ENCODE results near the gene OR8K3.

Gene OR8K3

GRCh38 chr11:56314844-56315243 is at the start of gene OR8K3:
Gene OR8K3 (plus strand): TSS chr11:56315144. CDS start chr11:56318307, 3,163 bp downstream.
- DNase-seq: no peak

GRCh38 chr11:56271092-56271491 is 43.9 kb upstream of the OR8K3 start:
- DNase-seq: no peak

GRCh38 chr11:56273854-56274253 is 41.1 kb upstream of the OR8K3 start, which contains the start of gene OR5T1:
Gene OR5T1 (plus strand): TSS chr11:56274154. CDS start chr11:56275639, 1,485 bp downstream.
- DNase-seq: no peak

- DNase-seq: no peak
These were observed 22.8 kb upstream of the OR8K3 start, which contains the start of gene OR8H1 for GRCh38 chr11:56292154-56292553. Gene OR8H1 (minus strand): TSS chr11:56292254. CDS start chr11:56291062, 1,192 bp downstream.

- DNase-seq: no peak
These were observed 18.0 kb upstream of the OR8K3 start for GRCh38 chr11:56296898-56297297.

GRCh38 chr11:56307836-56308235 is 7.1 kb upstream of the OR8K3 start:
- no peak for DNase-seq

- no peak for DNase-seq
These were observed 17.0 kb downstream of the OR8K3 start for GRCh38 chr11:56331861-56332491.

- no peak for DNase-seq
These were observed 18.2 kb downstream of the OR8K3 start for GRCh38 chr11:56333156-56333555.

GRCh38 chr11:56340289-56340688 is 25.3 kb downstream of the OR8K3 start:
- no peak for DNase-seq

GRCh38 chr11:56345739-56346138 is 30.8 kb downstream of the OR8K3 start, which contains the start of gene OR8K1:
Gene OR8K1 (plus strand): TSS chr11:56346039. CDS start chr11:56346039, 0 bp downstream.
- DNase-seq: no peak

GRCh38 chr11:56353991-56354390 is 39.0 kb downstream of the OR8K3 start, which contains the start of gene OR8J1:
Gene OR8J1 (plus strand): TSS chr11:56354291. CDS start chr11:56360247, 5,956 bp downstream.
- no peak for DNase-seq

All from activated CD8-positive, alpha-beta memory T cell treated with anti-CD3 and anti-CD28 coated beads, Interleukin-2, amount 50 U/mL, for 48 hours (primary cell).